Activated CD4-positive, alpha-beta memory T cell treated with anti-CD3 and anti-CD28 coated beads for 36 hours (primary cell): Measurements from ENCODE around the gene PDCD5. TPM values are rescaled to one million over a fixed set of nuclear protein-coding genes. Genes with fewer than 3 reads are reported as not detected.
"Not testable (repeated sequence)": the region's sequence is repeated elsewhere in the genome, so short reads cannot be mapped to it uniquely, and the experiment has no call there.

Experiments used
- CTCF ChIA-PET: fragments of 350-600 bp; sonication (Branson Sonifier 250); formaldehyde crosslinking; loops from one replicate; lab custom pipeline; 2021; ENCODE audit warnings: antibody characterized with exemption, inconsistent platforms; lab: Charles Lee
- POLR2A ChIA-PET: fragments of 350-600 bp; sonication (Branson Sonifier 250); formaldehyde crosslinking; loops from one replicate; lab custom pipeline; 2021; ENCODE audit warnings: antibody characterized with exemption; lab: Charles Lee
- DNase-seq: peaks from one replicate; pipeline ENCODE4 v3.0.0-alpha.2; 2020
- H3K27ac Mint-ChIP-seq: one replicate; pipeline ENCODE4 v1.8.0; 2021; ENCODE audit warnings: mixed read lengths
- H3K27me3 Mint-ChIP-seq: one replicate; pipeline ENCODE4 v1.8.0; 2021; ENCODE audit warnings: mixed read lengths
- H3K36me3 Mint-ChIP-seq: one replicate; pipeline ENCODE4 v1.8.0; 2021; ENCODE audit warnings: mixed read lengths
- H3K4me1 Mint-ChIP-seq: one replicate; pipeline ENCODE4 v1.8.0; 2021; ENCODE audit warnings: low read depth, mixed read lengths
- H3K4me3 Mint-ChIP-seq: one replicate; pipeline ENCODE4 v1.8.0; 2021; ENCODE audit warnings: mild to moderate bottlenecking, mixed read lengths
- H3K9me3 Mint-ChIP-seq: one replicate; pipeline ENCODE4 v1.8.0; 2021; ENCODE audit warnings: mixed read lengths
- intact Hi-C: fragments of 100-400 bp; cut with micrococcal nuclease; formaldehyde crosslinking; loops from one replicate; pipeline ENCODE4 v1.15.1; 2023
- total RNA-seq, 2 experiments: library from RNA; stranded (reverse); gene quantifications; one replicate each; pipeline ENCODE4 v1.2.3, GENCODE V29; 2021

PDCD5 gene
- total RNA-seq = 100 to 1,000 TPM; 242 to 246 TPM

- POLR2A ChIA-PET = interaction anchor here (0.9 to 2.0 kb wide), 3 partner anchors 94 to 176 kb away, joined by 3 to 8 read pairs (median 4); partner anchors contain the start of genes ANKRD27, DPY19L3, NUDT19 and RGS9BP
- Mint-ChIP-seq H3K27ac (peak within 1 kb of the TSS; percentile 76), H3K4me3 (peak within 1 kb of the TSS; percentile 89), H3K36me3 (peaks cover 28% of the 10 kb centered on the region), H3K4me1 (peaks cover 28% of the 10 kb centered on the region), H3K9me3 (no peaks in the 10 kb centered on the region), H3K27me3 (no peaks in the 10 kb centered on the region)
- DNase-seq = peak; percentile 98
- CTCF ChIA-PET = interaction anchor here (0.5 to 3.4 kb wide), 3 partner anchors 17 to 427 kb away, joined by 3 to 11 read pairs (median 8); no protein-coding TSS in a partner anchor
- intact Hi-C loops = loop anchor here (1.0 to 5.0 kb wide), 3 partner anchors 94 to 391 kb away; partner anchors contain the start of genes ANKRD27, CEP89, FAAP24 and RGS9BP
Measured at GRCh38 chr19:32580901-32581704, at the start of gene PDCD5. Gene PDCD5, plus strand, starts transcription at chr19:32581190. Its CDS starts 72 bp downstream, at chr19:32581262.

- peaks cover 19% of the 10 kb centered on the region for H3K9me3 Mint-ChIP-seq
- H3K4me1 Mint-ChIP-seq = no peaks in the 10 kb centered on the region
- DNase-seq = no peak
- no peak overlapping the region for H3K4me3 Mint-ChIP-seq
- POLR2A ChIA-PET = no interaction called here
- peaks cover 3% of the 10 kb centered on the region for H3K27me3 Mint-ChIP-seq
- CTCF ChIA-PET = no interaction called here
- H3K36me3 Mint-ChIP-seq = peaks cover 2% of the 10 kb centered on the region
- H3K27ac Mint-ChIP-seq = no peak overlapping the region
- intact Hi-C loops = no loop called here
Measured at GRCh38 chr19:32532233-32532632, 48.8 kb upstream of the PDCD5 start.

- no peak for DNase-seq
- Mint-ChIP-seq H3K4me1 (no peaks in the 10 kb centered on the region), H3K4me3 (no peak overlapping the region), H3K27me3 (peaks cover 9% of the 10 kb centered on the region), H3K9me3 (peaks cover 12% of the 10 kb centered on the region), H3K27ac (no peak overlapping the region), H3K36me3 (peaks cover 2% of the 10 kb centered on the region)
- CTCF ChIA-PET = no interaction called here
- intact Hi-C loops = no loop called here
- POLR2A ChIA-PET = no interaction called here
Measured at GRCh38 chr19:32537580-32537979, 43.4 kb upstream of the PDCD5 start.

GRCh38 chr19:32539240-32539916, 41.6 kb upstream of the PDCD5 start:
- DNase-seq = no peak
- Mint-ChIP-seq H3K27ac (no peak overlapping the region), H3K4me3 (no peak overlapping the region), H3K27me3 (peaks cover 9% of the 10 kb centered on the region), H3K36me3 (no peaks in the 10 kb centered on the region), H3K9me3 (peaks cover 10% of the 10 kb centered on the region), H3K4me1 (no peaks in the 10 kb centered on the region)
- intact Hi-C loops = no loop called here
- POLR2A ChIA-PET = no interaction called here
- CTCF ChIA-PET = no interaction called here

- H3K4me3 Mint-ChIP-seq = no peak overlapping the region
- no peaks in the 10 kb centered on the region for H3K36me3 Mint-ChIP-seq
- DNase-seq = no peak
- peaks cover 9% of the 10 kb centered on the region for H3K9me3 Mint-ChIP-seq
- no peak overlapping the region for H3K27ac Mint-ChIP-seq
- intact Hi-C loops = no loop called here
- POLR2A ChIA-PET = no interaction called here
- CTCF ChIA-PET = no interaction called here
- H3K27me3 Mint-ChIP-seq = peaks cover 6% of the 10 kb centered on the region
- H3K4me1 Mint-ChIP-seq = no peaks in the 10 kb centered on the region
Measured at GRCh38 chr19:32540621-32541020, 40.4 kb upstream of the PDCD5 start.

- H3K4me3 Mint-ChIP-seq = not testable (repeated sequence)
Measured at GRCh38 chr19:32541376-32541775, 39.6 kb upstream of the PDCD5 start.

GRCh38 chr19:32542477-32543108, 38.4 kb upstream of the PDCD5 start:
- intact Hi-C loops = no loop called here
- H3K9me3 Mint-ChIP-seq = peaks cover 9% of the 10 kb centered on the region
- H3K27ac Mint-ChIP-seq = no peak overlapping the region
- no peak overlapping the region for H3K4me3 Mint-ChIP-seq
- ChIA-PET CTCF (no interaction called here), POLR2A (no interaction called here)
- DNase-seq = no peak
- H3K27me3 Mint-ChIP-seq = peaks cover 6% of the 10 kb centered on the region
- H3K4me1 Mint-ChIP-seq = no peaks in the 10 kb centered on the region
- H3K36me3 Mint-ChIP-seq = no peaks in the 10 kb centered on the region

More at GRCh38 chr19:32541376-32541775, 39.6 kb upstream of the PDCD5 start:
- H3K36me3 Mint-ChIP-seq, intact Hi-C loops, H3K9me3 Mint-ChIP-seq, H3K4me1 Mint-ChIP-seq, DNase-seq, POLR2A ChIA-PET, H3K27me3 Mint-ChIP-seq, H3K27ac Mint-ChIP-seq, CTCF ChIA-PET: not testable (repeated sequence)

GRCh38 chr19:32543115-32543900, 37.7 kb upstream of the PDCD5 start:
- ChIA-PET POLR2A (no interaction called here), CTCF (no interaction called here)
- Mint-ChIP-seq H3K27ac (no peak overlapping the region), H3K27me3 (peaks cover 6% of the 10 kb centered on the region), H3K4me3 (no peak overlapping the region), H3K4me1 (no peaks in the 10 kb centered on the region), H3K36me3 (no peaks in the 10 kb centered on the region), H3K9me3 (peaks cover 5% of the 10 kb centered on the region)
- DNase-seq = no peak
- intact Hi-C loops = no loop called here

- H3K9me3 Mint-ChIP-seq = no peaks in the 10 kb centered on the region
- DNase-seq = no peak
- no peak overlapping the region for H3K27ac Mint-ChIP-seq
- POLR2A ChIA-PET = no interaction called here
- CTCF ChIA-PET = no interaction called here
- intact Hi-C loops = no loop called here
- H3K36me3 Mint-ChIP-seq = no peaks in the 10 kb centered on the region
- H3K27me3 Mint-ChIP-seq = peaks cover 4% of the 10 kb centered on the region
- H3K4me3 Mint-ChIP-seq = no peak overlapping the region
- no peaks in the 10 kb centered on the region for H3K4me1 Mint-ChIP-seq
Measured at GRCh38 chr19:32544917-32545316, 36.1 kb upstream of the PDCD5 start.

- Mint-ChIP-seq H3K36me3 (no peaks in the 10 kb centered on the region), H3K4me1 (no peaks in the 10 kb centered on the region), H3K4me3 (no peak overlapping the region), H3K27ac (no peak overlapping the region), H3K27me3 (no peaks in the 10 kb centered on the region), H3K9me3 (no peaks in the 10 kb centered on the region)
- ChIA-PET POLR2A (no interaction called here), CTCF (no interaction called here)
- intact Hi-C loops = no loop called here
- no peak for DNase-seq
Measured at GRCh38 chr19:32550666-32551065, 30.3 kb upstream of the PDCD5 start.

GRCh38 chr19:32555786-32556185, 25.2 kb upstream of the PDCD5 start:
- Mint-ChIP-seq H3K9me3 (no peaks in the 10 kb centered on the region), H3K27ac (no peak overlapping the region), H3K4me3 (no peak overlapping the region), H3K36me3 (no peaks in the 10 kb centered on the region), H3K4me1 (no peaks in the 10 kb centered on the region), H3K27me3 (peaks cover 3% of the 10 kb centered on the region)
- intact Hi-C loops = no loop called here
- ChIA-PET POLR2A (no interaction called here), CTCF (interaction anchor here (1.3 kb wide), 1 partner anchor 90 kb away, joined by 5 read pairs; no protein-coding TSS in a partner anchor)
- no peak for DNase-seq
